A549 (cell line): ENCODE results near the gene LLGL2. TPM values are rescaled to one million over a fixed set of nuclear protein-coding genes. Genes with fewer than 3 reads are reported as not detected.

Source experiments
- ATAC-seq, 2 experiments: fragments of 200-7000 bp in 1 of 2; fragments of >200 bp in 1 of 2; cut with Nextera tagmentation in 1 of 2; cut with Tn5 transposase in 1 of 2; 3 replicates each; pipeline versions ENCODE4 v1.8.0 to v1.9.1; 2018 to 2020; ENCODE audit warnings: mild to moderate bottlenecking in 1 of 2, moderate library complexity in 1 of 2
- CTCF ChIA-PET: fragments of 300-600 bp; sonication (Branson Sonifier 250); formaldehyde crosslinking; extraction: SDS; loops from one replicate; lab custom pipeline; 2021; ENCODE audit warnings: antibody characterized with exemption, inconsistent platforms; lab: Yijun Ruan, JAX
- POLR2A ChIA-PET: fragments of 350-600 bp; formaldehyde crosslinking; extraction: SDS; loops from one replicate; lab custom pipeline; 2021; ENCODE audit warnings: antibody characterized with exemption, inconsistent platforms; lab: Yijun Ruan, JAX
- DNase-seq, 2 experiments: peaks; one replicate each; pipeline versions ENCODE4 v3.0.0 to v3.0.0-alpha.2; 2011 to 2016; ENCODE audit warnings: low read depth in 1 of 2, low spot score in 1 of 2
- FAIRE-seq: peaks from 2 replicates; lab custom pipeline; 2011; peaks lifted over from hg19 to GRCh38; lab: Jason Lieb, UNC
- H3K27ac ChIP-seq, 2 experiments: fragments of >200 bp; sonication (Bioruptor Twin); formaldehyde crosslinking; 3 replicates each; pipeline ENCODE4 v1.5.1; 2016 to 2017
- H3K4me1 ChIP-seq: fragments of >200 bp; sonication (Bioruptor Twin); formaldehyde crosslinking; 3 replicates; pipeline ENCODE4 v1.6.1; 2016
- H3K4me2 ChIP-seq: fragments of >200 bp; sonication (Bioruptor Twin); formaldehyde crosslinking; 3 replicates; pipeline ENCODE4 v1.6.1; 2016
- H3K4me3 ChIP-seq: fragments of >200 bp; sonication (Bioruptor Twin); formaldehyde crosslinking; 3 replicates; pipeline ENCODE4 v1.5.1; 2016
- H3K9me3 ChIP-seq: fragments of >200 bp; sonication (Bioruptor Twin); formaldehyde crosslinking; 3 replicates; pipeline ENCODE4 v1.6.1; 2016
- ATOH8 ChIP-seq: fragments of 250-450 bp; sonication (Bioruptor Pico); IDR thresholded peaks from 2 replicates; pipeline ENCODE4 v1.5.0; 2020; ENCODE audit warnings: low read depth, mild to moderate bottlenecking, moderate library complexity
- BCL3 ChIP-seq: fragments of >200 bp; sonication (Bioruptor Twin); formaldehyde crosslinking; IDR thresholded peaks from 3 replicates; pipeline ENCODE4 v1.6.1; 2016
- BHLHE40 ChIP-seq: IDR thresholded peaks from 2 replicates; pipeline ENCODE4 v1.6.1; 2012; ENCODE audit warnings: low read depth, low read length, inconsistent platforms
- CBX2 ChIP-seq: fragments of 200-600 bp; sonication (generic); IDR thresholded peaks from 2 replicates; pipeline ENCODE4 v1.6.1; 2016; ENCODE audit warnings: low read depth, mild to moderate bottlenecking, borderline replicate concordance
- CBX8 ChIP-seq: fragments of 200-600 bp; sonication (generic); IDR thresholded peaks from 2 replicates; pipeline ENCODE4 v1.6.1; 2016
- CHD2 ChIP-seq: fragments of 150-350 bp; IDR thresholded peaks from 2 replicates; pipeline ENCODE4 v1.6.1; 2014; ENCODE audit warnings: low read length; ENCODE audit not compliant: partially characterized antibody
- EHF ChIP-seq: fragments of 250-450 bp; sonication (Bioruptor Pico); IDR thresholded peaks from 2 replicates; pipeline ENCODE4 v1.5.0; 2020; ENCODE audit warnings: mild to moderate bottlenecking
- EHMT2 ChIP-seq: fragments of 200-600 bp; sonication (generic); IDR thresholded peaks from 2 replicates; pipeline ENCODE4 v1.6.1; 2016; ENCODE audit warnings: antibody characterized with exemption, low read depth, mild to moderate bottlenecking, moderate library complexity
- FOSL2 ChIP-seq, 2 experiments: fragments of 450-650 bp in 1 of 2; fragments of >200 bp in 1 of 2; sonication (Bioruptor Twin) in 1 of 2; formaldehyde crosslinking; IDR thresholded peaks; 2 replicates each; pipeline versions ENCODE4 v1.5.0 to v1.6.1; 2016 to 2020; ENCODE audit warnings: mild to moderate bottlenecking in 1 of 2, moderate library complexity in 1 of 2
- FOXS1 ChIP-seq: fragments of 250-450 bp; sonication (Bioruptor Pico); IDR thresholded peaks from 2 replicates; pipeline ENCODE4 v1.5.0; 2020; ENCODE audit warnings: mild to moderate bottlenecking, moderate library complexity
- GATA3 ChIP-seq: IDR thresholded peaks from 2 replicates; pipeline ENCODE4 v1.6.1; 2012; ENCODE audit warnings: borderline replicate concordance
- HDAC2 ChIP-seq: fragments of 200-600 bp; sonication (generic); IDR thresholded peaks from 2 replicates; pipeline ENCODE4 v1.6.1; 2016
- HMGXB4 ChIP-seq: fragments of 250-450 bp; sonication (Bioruptor Pico); IDR thresholded peaks from 2 replicates; pipeline ENCODE4 v1.5.0; 2021; ENCODE audit warnings: mild to moderate bottlenecking, moderate library complexity, borderline replicate concordance
- HOXA7 ChIP-seq: fragments of 250-450 bp; sonication (Bioruptor Pico); IDR thresholded peaks from 2 replicates; pipeline ENCODE4 v1.5.0; 2020; ENCODE audit warnings: mild to moderate bottlenecking, moderate library complexity
- HOXB5 ChIP-seq: fragments of 250-450 bp; sonication (Bioruptor Pico); IDR thresholded peaks from 2 replicates; pipeline ENCODE4 v1.5.0; 2020; ENCODE audit warnings: mild to moderate bottlenecking, moderate library complexity
- JUNB ChIP-seq: fragments of >200 bp; sonication (Bioruptor Twin); formaldehyde crosslinking; IDR thresholded peaks from 2 replicates; pipeline ENCODE4 v1.6.1; 2016
- KDM5A ChIP-seq: fragments of 200-600 bp; sonication (generic); IDR thresholded peaks from 2 replicates; pipeline ENCODE4 v1.6.1; 2016; ENCODE audit warnings: antibody characterized with exemption, mild to moderate bottlenecking
- MAFK ChIP-seq: fragments of 450-650 bp; IDR thresholded peaks from 2 replicates; pipeline ENCODE4 v1.6.1; 2014; ENCODE audit not compliant: partially characterized antibody
- MAZ ChIP-seq: fragments of 150-350 bp; IDR thresholded peaks from 2 replicates; pipeline ENCODE4 v1.6.1; 2014; ENCODE audit warnings: antibody characterized with exemption, low read depth, low read length, borderline replicate concordance
- NFE2L2 ChIP-seq: fragments of 150-350 bp; conservative IDR thresholded peaks from 2 replicates; pipeline ENCODE4 v1.6.1; 2014; ENCODE audit warnings: low read length
- NPAS2 ChIP-seq: fragments of 250-450 bp; sonication (Bioruptor Pico); IDR thresholded peaks from 2 replicates; pipeline ENCODE4 v1.8.0; 2022; ENCODE audit warnings: mild to moderate bottlenecking, moderate library complexity, borderline replicate concordance
- POLR2AphosphoS2 ChIP-seq: conservative IDR thresholded peaks from 2 replicates; pipeline ENCODE4 v1.6.1; 2012; ENCODE audit warnings: low read length, improper control_type of control experiment, inconsistent platforms
- RARB ChIP-seq: fragments of 250-450 bp; sonication (Bioruptor Pico); IDR thresholded peaks from 2 replicates; pipeline ENCODE4 v1.8.0; 2021; ENCODE audit warnings: mild to moderate bottlenecking, moderate library complexity
- RCOR1 ChIP-seq: fragments of 150-350 bp; IDR thresholded peaks from 2 replicates; pipeline ENCODE4 v1.6.1; 2014; ENCODE audit warnings: antibody characterized with exemption, low read length, low read depth
- REST ChIP-seq: fragments of 200-600 bp; sonication (generic); IDR thresholded peaks from 2 replicates; pipeline ENCODE4 v1.6.1; 2016; ENCODE audit warnings: antibody characterized with exemption, mild to moderate bottlenecking, moderate library complexity
- SMC3 ChIP-seq: fragments of >200 bp; sonication (Bioruptor Twin); formaldehyde crosslinking; IDR thresholded peaks from 3 replicates; pipeline ENCODE4 v1.6.1; 2018; ENCODE audit warnings: inconsistent platforms
- TFCP2L1 ChIP-seq: fragments of 250-450 bp; sonication (Bioruptor Pico); IDR thresholded peaks from 2 replicates; pipeline ENCODE4 v1.5.0; 2021; ENCODE audit warnings: mild to moderate bottlenecking
- TP53 ChIP-seq: fragments of 250-450 bp; sonication (Bioruptor Pico); IDR thresholded peaks from 2 replicates; pipeline ENCODE4 v1.5.0; 2021; ENCODE audit warnings: mild to moderate bottlenecking, moderate library complexity
- USF2 ChIP-seq: fragments of 450-650 bp; IDR thresholded peaks from 2 replicates; pipeline ENCODE4 v1.6.1; 2014; ENCODE audit warnings: antibody characterized with exemption
- ZC3H11A ChIP-seq: fragments of 450-650 bp; IDR thresholded peaks from 2 replicates; pipeline ENCODE4 v1.6.1; 2014; ENCODE audit warnings: antibody characterized with exemption, mild to moderate bottlenecking
- WGBS: methylation state at CpG from one replicate; pipeline ENCODE4 v1.1.6; 2017; ENCODE audit errors: missing lambda C conversion rate; 5-methylcytosine and 5-hydroxymethylcytosine counted together
- polyA plus RNA-seq, 4 experiments: library from polyadenylated mRNA; depleted of rRNA in 3 of 4; stranded (reverse); fragments of >200 nt; fragmentation: RNase III in 1 of 4; extraction: RNeasy Plus Mini Kit Qiagen cat#74134 plus additional on column Dnase treatment in 1 of 4; gene quantifications; 2 replicates in 3 of 4; 3 replicates in 1 of 4; pipeline ENCODE4 v1.2.3, GENCODE V29; 2011 to 2017

The LLGL2 gene
- polyA plus RNA-seq, 2 of the 4 experiments (the other 2 are of a cell fraction): 18.9 to 35.0 TPM

GRCh38 chr17:75550139-75550465 is 24.6 kb downstream of the LLGL2 start:
- peaks cover 46% of the 10 kb centered on the region for H3K4me1 ChIP-seq
- POLR2A ChIA-PET: no interaction called here
- FAIRE-seq (no peak), ATAC-seq (no peak), DNase-seq (no peak)
- CTCF ChIA-PET: interaction anchor here (1.0 to 2.2 kb wide), 6 partner anchors 10 to 197 kb away, joined by 3 to 7 read pairs (median 5); partner anchors contain the start of gene SMIM5
- H3K4me3 ChIP-seq: no peak overlapping the region
- H3K9me3 ChIP-seq: no peaks in the 10 kb centered on the region
- WGBS: 92% methylated on average over 4 of the region's 4 CpGs
- peak overlapping the region; percentile 75 for H3K4me2 ChIP-seq
- TF ChIP-seq JUNB (no peak), FOXS1 (CRISPR knock-in tag) (no peak), TP53 (CRISPR knock-in tag) (no peak), NPAS2 (no peak), ZC3H11A (no peak), RCOR1 (no peak), MAFK (no peak), KDM5A (no peak), EHMT2 (no peak), RARB (no peak), BCL3 (no peak), CHD2 (no peak), NFE2L2 (no peak)
- peak overlapping the region; percentile 80 to 88 for H3K27ac ChIP-seq

GRCh38 chr17:75551266-75551665 is 25.8 kb downstream of the LLGL2 start:
- peak overlapping the region in 1 of 2 experiments; percentile 88; a peak in 3 of 6 replicates for H3K27ac ChIP-seq
- H3K9me3 ChIP-seq: no peaks in the 10 kb centered on the region
- WGBS: 79% methylated on average over 7 of the region's 7 CpGs
- no peak overlapping the region for H3K4me3 ChIP-seq
- DNase-seq: no peak
- peaks cover 57% of the 10 kb centered on the region for H3K4me1 ChIP-seq
- ChIA-PET POLR2A (interaction anchor here (0.6 kb wide), 1 partner anchor 26 kb away, joined by 3 read pairs; the partner anchor contains the start of gene LLGL2), CTCF (interaction anchor here (0.5 to 3.2 kb wide), 10 partner anchors 17 to 466 kb away, joined by 3 to 14 read pairs (median 4); partner anchors contain the start of genes SMIM5 and TSEN54)
- TF ChIP-seq GATA3 (no peak), POLR2AphosphoS2 (no peak), HOXB5 (CRISPR knock-in tag) (no peak), FOSL2 (IDR thresholded peaks at IDR 0.05) (no peak), FOSL2 (CRISPR knock-in tag; IDR thresholded peaks at IDR 0.05) (no peak), HOXA7 (CRISPR knock-in tag) (no peak), BHLHE40 (no peak), EHF (CRISPR knock-in tag) (no peak), MAZ (no peak), SMC3 (no peak), CBX2 (no peak), USF2 (no peak), CBX8 (no peak), HDAC2 (no peak), ATOH8 (no peak), TP53 (CRISPR knock-in tag) (no peak), ZC3H11A (no peak), HMGXB4 (CRISPR knock-in tag) (no peak), TFCP2L1 (CRISPR knock-in tag) (no peak), REST (no peak)
- FAIRE-seq: no peak
- H3K4me2 ChIP-seq: no peak overlapping the region
- ATAC-seq: no peak
